K562 (cell line): ENCODE measurements around the gene SULT2B1. TPM values are rescaled to one million over a fixed set of nuclear protein-coding genes. Genes with fewer than 3 reads are reported as not detected.

Experiments used
- ARHGAP35 ChIP-seq: fragments of 450-650 bp; IDR thresholded peaks from 2 replicates; pipeline ENCODE4 v1.6.1; 2018; ENCODE audit not compliant: partially characterized antibody
- CBFB ChIP-seq: sonication (generic); formaldehyde crosslinking; IDR thresholded peaks from 2 replicates; pipeline ENCODE4 v1.4.0; 2020; ENCODE audit warnings: mild to moderate bottlenecking, missing genetic modification reagents
- FOXK1 ChIP-seq: sonication (generic); formaldehyde crosslinking; IDR thresholded peaks from 2 replicates; pipeline ENCODE4 v1.8.0; 2022; ENCODE audit warnings: missing genetic modification reagents, mild to moderate bottlenecking, borderline replicate concordance
- MEF2D ChIP-seq: conservative IDR thresholded peaks from 2 replicates; pipeline ENCODE4 v1.6.1; 2016; ENCODE audit warnings: low read depth, missing genetic modification characterization, missing compliant biosample characterization
- MXI1 ChIP-seq: IDR thresholded peaks from 2 replicates; pipeline ENCODE4 v1.6.1; 2011; ENCODE audit warnings: low read depth, mild to moderate bottlenecking, improper control_type of control experiment, low read length
- MYBL2 ChIP-seq, 2 experiments: fragments of 450-650 bp in 1 of 2; sonication (generic) in 1 of 2; formaldehyde crosslinking in 1 of 2; IDR thresholded peaks; 2 replicates each; pipeline versions ENCODE4 v1.6.1 to v1.8.1; 2017 to 2022; ENCODE audit warnings: borderline replicate concordance in 1 of 2, inconsistent platforms in 1 of 2, low read depth in 1 of 2, mild to moderate bottlenecking in 1 of 2, missing genetic modification reagents in 1 of 2, moderate library complexity in 1 of 2
- POLR2A ChIP-seq: fragments of 450-650 bp; conservative IDR thresholded peaks from 2 replicates; pipeline ENCODE4 v1.6.1; 2016
- POU5F1 ChIP-seq: fragments of 150-350 bp; IDR thresholded peaks from 2 replicates; pipeline ENCODE4 v1.6.1; 2014; ENCODE audit warnings: borderline replicate concordance, low read length, low read depth, mild to moderate bottlenecking; ENCODE audit not compliant: partially characterized antibody
- PPARD ChIP-seq: fragments of 250-450 bp; sonication (Bioruptor Pico); IDR thresholded peaks from 2 replicates; pipeline ENCODE4 v1.8.0; 2022; ENCODE audit warnings: inconsistent platforms, mild to moderate bottlenecking, moderate library complexity
- RBBP5 ChIP-seq: fragments of 200-600 bp; sonication (generic); IDR thresholded peaks from 2 replicates; pipeline ENCODE4 v1.6.1; 2012; ENCODE audit warnings: borderline replicate concordance, mild to moderate bottlenecking, low read length, control low read depth, inconsistent platforms; ENCODE audit not compliant: insufficient read depth, poor library complexity, severe bottlenecking
- RBM15 ChIP-seq: fragments of 200-400 bp; formaldehyde crosslinking; IDR thresholded peaks from 2 replicates; pipeline ENCODE4 v1.6.1; 2018; ENCODE audit warnings: mild to moderate bottlenecking, low read length, moderate library complexity; ENCODE audit not compliant: insufficient read depth
- RBM22 ChIP-seq: fragments of 200-400 bp; formaldehyde crosslinking; IDR thresholded peaks from 2 replicates; pipeline ENCODE4 v1.6.1; 2018; ENCODE audit warnings: low read length, low read depth; ENCODE audit not compliant: poor library complexity, severe bottlenecking
- SAP30 ChIP-seq: fragments of 200-600 bp; sonication (generic); IDR thresholded peaks from 2 replicates; pipeline ENCODE4 v1.6.1; 2012; ENCODE audit warnings: borderline replicate concordance, low read depth, mild to moderate bottlenecking, moderate library complexity, low read length, control low read depth, inconsistent platforms; ENCODE audit not compliant: insufficient read depth, poor library complexity, severe bottlenecking
- SNIP1 ChIP-seq: fragments of 450-650 bp; IDR thresholded peaks from 2 replicates; pipeline ENCODE4 v1.7.1; 2017; ENCODE audit warnings: low read depth, mild to moderate bottlenecking
- SREBF1 ChIP-seq: fragments of 150-350 bp; IDR thresholded peaks from 2 replicates; pipeline ENCODE4 v1.6.1; 2014; ENCODE audit warnings: antibody characterized with exemption, low read depth, low read length, borderline replicate concordance
- SRF ChIP-seq, 2 experiments: fragments of 250-450, 450-650 bp in 1 of 2; sonication (Bioruptor Pico) in 1 of 2; sonication (generic) in 1 of 2; formaldehyde crosslinking; IDR thresholded peaks; 2 replicates each; pipeline versions ENCODE4 v1.5.0 to v1.5.1; 2020 to 2022; ENCODE audit warnings: mild to moderate bottlenecking in 1 of 2, missing genetic modification reagents in 1 of 2
- THRAP3 ChIP-seq: fragments of 450-650 bp; IDR thresholded peaks from 2 replicates; pipeline ENCODE4 v1.6.1; 2016; ENCODE audit warnings: mild to moderate bottlenecking, inconsistent platforms, borderline replicate concordance
- ZC3H11A ChIP-seq: IDR thresholded peaks from 2 replicates; pipeline ENCODE4 v1.6.1; 2012; ENCODE audit warnings: low read depth, low read length, improper control_type of control experiment
- ZNF311 ChIP-seq: fragments of 250-450 bp; sonication (Bioruptor Pico); IDR thresholded peaks from 2 replicates; pipeline ENCODE4 v1.4.0; 2020; ENCODE audit warnings: mild to moderate bottlenecking, moderate library complexity
- polyA plus RNA-seq, 8 experiments: library from polyadenylated mRNA; depleted of rRNA in 4 of 8; stranded (reverse) in 5 of 8; unstranded in 3 of 8; fragments of >200 nt; fragmentation: Nextera tagmentation in 2 of 8; fragmentation: Illumina TruSeq in 1 of 8; extraction: Ambion mirVana in 2 of 8; extraction: Trizol in 1 of 8; gene quantifications; 2 replicates each; pipeline versions ENCODE4 v1.2.1 to v1.2.3, GENCODE V29; 2011 to 2014; ENCODE audit warnings: inconsistent platforms in 1 of 8, missing spikeins in 1 of 8
- total RNA-seq, 7 experiments: library from RNA; depleted of rRNA in 6 of 7; stranded (reverse); fragments of >200 nt in 6 of 7; fragmentation: Illumina TruSeq in 2 of 7; extraction: Trizol in 2 of 7; gene quantifications; 2 replicates each; pipeline versions ENCODE4 v1.2.1 to v1.2.3, GENCODE V29; 2011 to 2021; ENCODE audit warnings: low replicate concordance in 1 of 7
- TF ChIP-seq, protein P1 (sequence below), 2 experiments: fragments of 250-450 bp in 1 of 2; fragments of 450-650 bp in 1 of 2; sonication (Bioruptor Pico) in 1 of 2; IDR thresholded peaks; 2 replicates each; pipeline versions ENCODE4 v1.6.1 to v1.8.0; 2016 to 2021; ENCODE audit warnings: mild to moderate bottlenecking in 2 of 2, moderate library complexity in 2 of 2, missing compliant biosample characterization in 1 of 2, missing genetic modification characterization in 1 of 2
- TF ChIP-seq, protein P2 (sequence below): fragments of 450-650 bp; IDR thresholded peaks from 2 replicates; pipeline ENCODE4 v1.6.1; 2016; ENCODE audit warnings: missing biosample characterization, missing genetic modification characterization
- TF ChIP-seq, protein P3 (sequence below): fragments of 250-450 bp; sonication (Bioruptor Pico); IDR thresholded peaks from 2 replicates; pipeline ENCODE4 v1.5.1; 2021; ENCODE audit warnings: mild to moderate bottlenecking

Gene SULT2B1
- total and polyA plus RNA-seq, 9 of the 15 experiments (the other 6 are each of a cell fraction or from before 2014, with no cell fraction given): 0.09 to 0.62 (median 0.22) TPM; not detected in 2

DNA sequence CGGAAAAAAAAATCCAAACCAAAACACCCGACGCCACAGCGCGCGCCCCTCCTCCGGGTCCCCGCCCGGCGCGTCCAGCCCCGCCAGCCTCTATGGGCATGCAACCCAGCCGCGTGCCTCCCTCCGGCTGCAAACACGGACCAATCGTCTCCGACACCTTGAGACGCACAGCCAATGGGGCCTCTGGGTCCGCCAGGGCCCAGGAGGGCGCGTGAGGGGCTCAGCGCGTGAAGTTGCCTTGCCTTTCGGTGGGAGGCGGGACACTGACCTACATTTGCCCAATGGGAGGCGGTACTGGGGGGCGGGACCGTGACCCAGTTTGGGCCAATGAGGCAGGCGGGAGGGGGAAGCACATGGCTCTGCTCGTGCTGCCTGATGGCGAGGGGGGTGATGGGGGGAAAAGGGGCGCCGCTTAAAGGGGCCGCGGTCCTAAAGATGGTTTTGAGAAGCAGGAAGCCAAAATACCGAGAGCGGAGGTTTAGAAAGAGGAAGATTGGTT, 85.5 kb downstream of the SULT2B1 start (continued):
- TF ChIP-seq RBM22 (no peak), ARHGAP35 (no peak), MYBL2 (IDR thresholded peaks at IDR 0.05; ENCODE audit: low read depth) (no peak), MYBL2 (CRISPR knock-in tag; IDR thresholded peaks at IDR 0.05; ENCODE audit: borderline replicate concordance) (no peak), ZC3H11A (no peak), SRF (CRISPR knock-in tag; IDR thresholded peaks at IDR 0.05) (peak in 1 of 2 experiments; percentile 84; a peak in 2 of 4 replicates), RBBP5 (no peak), POU5F1 (no peak), SAP30 (no peak), RBM15 (no peak), FOXK1 (CRISPR knock-in tag) (no peak), SNIP1 (no peak), MXI1 (no peak), ZNF311 (CRISPR knock-in tag) (no peak), POLR2A (no peak), MEF2D (tag) (0 out of 2 replicates have a peak, but pooled peaks have one; percentile 26), PPARD (CRISPR knock-in tag) (no peak), CBFB (CRISPR knock-in tag) (peak; percentile 76; the same call in 1 of the 2 replicates), SREBF1 (no peak), THRAP3 (no peak)
- TF ChIP-seq, protein P1, sequence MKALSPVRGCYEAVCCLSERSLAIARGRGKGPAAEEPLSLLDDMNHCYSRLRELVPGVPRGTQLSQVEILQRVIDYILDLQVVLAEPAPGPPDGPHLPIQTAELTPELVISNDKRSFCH (CRISPR knock-in tag; IDR thresholded peaks at IDR 0.05): no peak
- TF ChIP-seq, protein P1 (tag; IDR thresholded peaks at IDR 0.05): no peak
- TF ChIP-seq, protein P2, sequence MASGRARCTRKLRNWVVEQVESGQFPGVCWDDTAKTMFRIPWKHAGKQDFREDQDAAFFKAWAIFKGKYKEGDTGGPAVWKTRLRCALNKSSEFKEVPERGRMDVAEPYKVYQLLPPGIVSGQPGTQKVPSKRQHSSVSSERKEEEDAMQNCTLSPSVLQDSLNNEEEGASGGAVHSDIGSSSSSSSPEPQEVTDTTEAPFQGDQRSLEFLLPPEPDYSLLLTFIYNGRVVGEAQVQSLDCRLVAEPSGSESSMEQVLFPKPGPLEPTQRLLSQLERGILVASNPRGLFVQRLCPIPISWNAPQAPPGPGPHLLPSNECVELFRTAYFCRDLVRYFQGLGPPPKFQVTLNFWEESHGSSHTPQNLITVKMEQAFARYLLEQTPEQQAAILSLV (tag): no peak
- TF ChIP-seq, protein P3, sequence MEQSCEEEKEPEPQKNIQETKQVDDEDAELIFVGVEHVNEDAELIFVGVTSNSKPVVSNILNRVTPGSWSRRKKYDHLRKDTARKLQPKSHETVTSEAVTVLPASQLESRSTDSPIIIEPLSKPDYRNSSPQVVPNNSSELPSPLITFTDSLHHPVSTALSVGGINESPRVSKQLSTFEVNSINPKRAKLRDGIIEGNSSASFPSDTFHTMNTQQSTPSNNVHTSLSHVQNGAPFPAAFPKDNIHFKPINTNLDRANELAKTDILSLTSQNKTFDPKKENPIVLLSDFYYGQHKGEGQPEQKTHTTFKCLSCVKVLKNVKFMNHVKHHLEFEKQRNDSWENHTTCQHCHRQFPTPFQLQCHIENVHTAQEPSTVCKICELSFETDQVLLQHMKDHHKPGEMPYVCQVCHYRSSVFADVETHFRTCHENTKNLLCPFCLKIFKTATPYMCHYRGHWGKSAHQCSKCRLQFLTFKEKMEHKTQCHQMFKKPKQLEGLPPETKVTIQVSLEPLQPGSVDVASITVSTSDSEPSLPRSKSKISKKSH (CRISPR knock-in tag): no peak
